Nephron (organoid): ENCODE data around the gene INTS12.

Source experiments
- H3K27ac Mint-ChIP-seq, 3 experiments: 2 replicates each; pipeline ENCODE4 v1.8.0; 2020; ENCODE audit warnings: mixed read lengths in 3 of 3, mild to moderate bottlenecking in 2 of 3, moderate library complexity in 1 of 3
- H3K27me3 Mint-ChIP-seq: 2 replicates; pipeline ENCODE4 v1.8.0; 2021; ENCODE audit warnings: low read depth, mild to moderate bottlenecking, moderate library complexity, mixed read lengths
- H3K36me3 Mint-ChIP-seq: 2 replicates; pipeline ENCODE4 v1.8.0; 2020; ENCODE audit warnings: low read depth, mixed read lengths
- H3K4me1 Mint-ChIP-seq: 2 replicates; pipeline ENCODE4 v1.8.0; 2020; ENCODE audit warnings: mixed read lengths
- H3K4me3 Mint-ChIP-seq, 3 experiments: 2 replicates each; pipeline ENCODE4 v1.8.0; 2020; ENCODE audit warnings: mild to moderate bottlenecking in 3 of 3, mixed read lengths in 3 of 3, moderate library complexity in 2 of 3
- H3K9me3 Mint-ChIP-seq: 2 replicates; pipeline ENCODE4 v1.8.0; 2020; ENCODE audit warnings: mixed read lengths
- TF ChIP-seq, protein P1 (sequence below), 3 experiments: fragments of 200-600 bp; sonication (generic); IDR thresholded peaks; one replicate each; pipeline ENCODE4 v1.5.0; 2021; ENCODE audit warnings: antibody characterized with exemption in 3 of 3; ENCODE audit not compliant: unreplicated experiment in 3 of 3

INTS12 gene

DNA sequence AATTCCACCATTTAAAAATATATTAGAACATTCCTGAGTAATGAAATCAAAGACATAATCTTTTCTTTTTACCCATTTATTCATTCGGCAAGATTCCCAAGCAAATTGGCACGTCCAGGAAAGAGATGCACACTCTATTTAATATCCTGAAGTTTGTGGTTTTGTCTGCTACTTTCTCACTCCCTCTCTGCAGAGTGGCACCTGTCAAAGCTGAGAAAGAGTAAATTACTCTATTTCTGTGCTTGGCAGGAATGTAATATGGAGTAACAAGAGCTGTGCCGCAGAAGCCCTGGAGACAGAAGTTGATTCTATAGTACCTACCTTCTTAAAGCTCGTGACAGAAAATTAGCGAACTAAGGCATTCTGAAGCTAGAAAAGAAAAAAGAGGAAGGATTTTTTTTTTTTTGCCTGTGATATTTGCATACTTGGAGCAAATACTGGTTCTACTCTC, 5.6 kb upstream of the INTS12 start:
- TF ChIP-seq, protein P1, sequence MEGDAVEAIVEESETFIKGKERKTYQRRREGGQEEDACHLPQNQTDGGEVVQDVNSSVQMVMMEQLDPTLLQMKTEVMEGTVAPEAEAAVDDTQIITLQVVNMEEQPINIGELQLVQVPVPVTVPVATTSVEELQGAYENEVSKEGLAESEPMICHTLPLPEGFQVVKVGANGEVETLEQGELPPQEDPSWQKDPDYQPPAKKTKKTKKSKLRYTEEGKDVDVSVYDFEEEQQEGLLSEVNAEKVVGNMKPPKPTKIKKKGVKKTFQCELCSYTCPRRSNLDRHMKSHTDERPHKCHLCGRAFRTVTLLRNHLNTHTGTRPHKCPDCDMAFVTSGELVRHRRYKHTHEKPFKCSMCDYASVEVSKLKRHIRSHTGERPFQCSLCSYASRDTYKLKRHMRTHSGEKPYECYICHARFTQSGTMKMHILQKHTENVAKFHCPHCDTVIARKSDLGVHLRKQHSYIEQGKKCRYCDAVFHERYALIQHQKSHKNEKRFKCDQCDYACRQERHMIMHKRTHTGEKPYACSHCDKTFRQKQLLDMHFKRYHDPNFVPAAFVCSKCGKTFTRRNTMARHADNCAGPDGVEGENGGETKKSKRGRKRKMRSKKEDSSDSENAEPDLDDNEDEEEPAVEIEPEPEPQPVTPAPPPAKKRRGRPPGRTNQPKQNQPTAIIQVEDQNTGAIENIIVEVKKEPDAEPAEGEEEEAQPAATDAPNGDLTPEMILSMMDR (IDR thresholded peaks at IDR 0.05; ENCODE audit: unreplicated experiment in 3 of 3) = no peak
- Mint-ChIP-seq H3K27me3 (no peaks in the 10 kb centered on the region), H3K27ac (no peak overlapping the region), H3K4me1 (peaks cover 13% of the 10 kb centered on the region), H3K36me3 (peaks cover 4% of the 10 kb centered on the region), H3K4me3 (no peak overlapping the region), H3K9me3 (no peaks in the 10 kb centered on the region)

DNA sequence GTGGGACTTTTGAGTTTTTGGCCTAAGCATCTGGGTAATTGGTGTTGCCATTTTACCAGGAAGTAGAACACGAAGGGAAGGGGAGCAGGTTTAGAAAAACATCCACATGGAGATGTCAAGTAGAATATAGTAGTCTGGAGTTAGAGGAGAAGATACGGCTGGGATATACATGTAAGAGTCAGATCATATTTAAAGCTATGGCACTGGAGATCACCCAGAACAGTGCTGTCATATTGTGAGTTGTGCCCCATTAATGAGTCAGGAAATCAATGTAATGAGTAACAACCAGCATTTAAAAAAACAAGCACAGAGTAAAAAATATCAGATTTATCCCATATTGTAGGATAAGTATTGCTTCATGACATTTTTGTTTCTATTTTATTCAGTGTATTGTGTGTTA, 4.3 kb upstream of the INTS12 start:
- Mint-ChIP-seq H3K4me1 (peaks cover 19% of the 10 kb centered on the region), H3K9me3 (no peaks in the 10 kb centered on the region), H3K27ac (no peak overlapping the region), H3K4me3 (no peak overlapping the region), H3K36me3 (no peaks in the 10 kb centered on the region), H3K27me3 (no peaks in the 10 kb centered on the region)
- TF ChIP-seq, protein P1 (IDR thresholded peaks at IDR 0.05; ENCODE audit: unreplicated experiment in 3 of 3) = no peak

DNA sequence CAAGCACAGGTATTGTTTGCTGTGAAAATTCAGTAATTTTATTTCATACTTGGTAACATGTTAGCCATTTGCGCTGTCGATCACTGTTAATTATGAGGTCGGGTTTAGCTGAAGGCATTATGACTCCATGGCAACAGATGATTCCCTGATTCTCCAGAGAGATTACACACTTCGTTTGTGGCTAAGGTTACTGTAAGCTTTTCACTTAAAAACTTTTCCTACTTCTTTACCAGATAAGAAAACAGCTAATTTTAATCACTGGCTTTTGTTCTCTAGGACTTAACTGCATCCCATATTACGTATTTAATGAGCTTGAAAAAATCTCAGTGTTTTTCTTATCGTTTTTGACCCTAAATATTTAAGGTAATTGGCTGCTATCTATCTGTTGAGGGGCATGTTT, 2.2 kb upstream of the INTS12 start:
- peaks cover 5% of the 10 kb centered on the region for H3K9me3 Mint-ChIP-seq
- H3K27ac Mint-ChIP-seq = no peak overlapping the region
- H3K36me3 Mint-ChIP-seq = peaks cover 12% of the 10 kb centered on the region
- peak overlapping the region; percentile 20 to 44 (median 28) for H3K4me3 Mint-ChIP-seq
- no peaks in the 10 kb centered on the region for H3K27me3 Mint-ChIP-seq
- TF ChIP-seq, protein P1 (IDR thresholded peaks at IDR 0.05; ENCODE audit: unreplicated experiment in 3 of 3) = no peak
- peaks cover 32% of the 10 kb centered on the region for H3K4me1 Mint-ChIP-seq

DNA sequence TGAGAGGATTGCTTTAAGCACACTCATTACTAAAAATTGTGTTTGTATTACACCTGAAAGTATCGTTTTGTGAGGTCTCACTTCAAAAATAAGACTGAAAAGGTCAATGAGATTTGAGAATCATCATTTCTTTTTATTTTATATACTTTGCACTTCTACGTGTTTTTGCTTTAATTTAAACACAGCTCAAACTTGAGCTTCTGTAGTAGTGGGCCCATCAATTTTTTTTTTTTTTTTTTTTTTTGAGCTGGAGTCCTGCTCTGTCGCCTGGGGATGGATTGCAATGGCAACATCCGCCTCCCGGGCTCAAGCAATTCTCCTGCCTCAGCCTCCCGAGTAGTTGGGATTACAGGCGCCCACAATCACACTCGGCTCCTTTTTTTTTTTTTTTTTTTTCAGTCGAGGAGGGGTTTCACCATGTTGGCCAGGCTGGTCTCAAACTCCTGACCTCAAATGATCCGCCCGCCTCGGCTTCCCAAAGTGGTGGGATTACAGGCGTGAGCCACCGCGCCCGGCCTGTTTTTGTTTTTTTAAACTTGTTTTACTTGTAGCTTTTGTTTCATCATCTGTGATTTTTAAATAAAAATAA, 1.6 kb upstream of the INTS12 start:
- peaks cover 5% of the 10 kb centered on the region for H3K9me3 Mint-ChIP-seq
- H3K4me3 Mint-ChIP-seq = peak overlapping the region; percentile 99 to 100 (median 100)
- H3K4me1 Mint-ChIP-seq = peaks cover 32% of the 10 kb centered on the region
- no peaks in the 10 kb centered on the region for H3K27me3 Mint-ChIP-seq
- H3K27ac Mint-ChIP-seq = no peak overlapping the region
- TF ChIP-seq, protein P1 (IDR thresholded peaks at IDR 0.05; ENCODE audit: unreplicated experiment in 3 of 3) = no peak
- peaks cover 15% of the 10 kb centered on the region for H3K36me3 Mint-ChIP-seq

DNA sequence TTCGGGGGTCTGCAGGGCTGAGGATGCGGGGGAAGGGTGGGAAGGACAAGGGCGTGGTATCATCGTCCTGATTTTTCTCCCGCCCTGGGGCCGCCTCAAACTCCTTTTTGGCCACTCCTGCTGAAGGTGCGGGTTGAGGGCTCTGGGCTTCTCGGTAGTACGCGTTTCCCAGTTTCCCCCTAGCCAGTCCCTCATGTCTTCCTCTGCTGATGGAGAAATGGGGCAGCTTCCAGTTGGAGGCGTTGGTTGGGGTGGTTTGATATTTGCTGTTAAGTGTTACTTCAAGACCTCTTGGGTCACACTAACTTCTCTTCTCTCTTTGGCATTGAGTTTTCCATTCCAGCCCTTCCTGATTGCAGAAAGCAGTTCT, 577 bp upstream of the INTS12 start:
- Mint-ChIP-seq H3K9me3 (peaks cover 5% of the 10 kb centered on the region), H3K36me3 (peaks cover 15% of the 10 kb centered on the region), H3K27ac (peak overlapping the region; percentile 85 to 99 (median 97)), H3K27me3 (no peaks in the 10 kb centered on the region), H3K4me3 (peak overlapping the region; percentile 99 to 100 (median 100)), H3K4me1 (peaks cover 28% of the 10 kb centered on the region)
- TF ChIP-seq, protein P1 (IDR thresholded peaks at IDR 0.05; ENCODE audit: unreplicated experiment in 3 of 3) = no peak

DNA sequence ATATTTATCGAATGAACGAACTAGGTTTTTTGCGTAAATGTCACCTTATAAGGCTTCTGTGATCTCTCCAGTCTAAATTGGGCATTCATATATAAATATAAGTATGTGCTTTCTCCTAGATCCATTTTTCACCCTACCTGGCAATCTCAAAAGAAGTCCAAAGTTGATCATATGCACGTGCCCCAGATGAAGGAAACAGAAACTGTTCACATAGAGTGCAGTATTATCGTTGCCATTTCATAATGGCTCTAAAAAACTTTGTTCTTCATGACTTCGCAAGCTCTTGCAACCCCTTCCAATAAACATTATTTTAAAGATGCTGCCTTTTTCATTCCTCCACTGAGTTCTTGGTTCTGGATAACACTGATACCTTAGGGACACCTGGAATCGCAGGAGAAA, 708 bp downstream of the INTS12 start:
- TF ChIP-seq, protein P1 (IDR thresholded peaks at IDR 0.05; ENCODE audit: unreplicated experiment in 3 of 3) = no peak
- Mint-ChIP-seq H3K27me3 (no peaks in the 10 kb centered on the region), H3K4me1 (peaks cover 26% of the 10 kb centered on the region), H3K4me3 (peak overlapping the region; percentile 99 to 100 (median 100)), H3K9me3 (peaks cover 5% of the 10 kb centered on the region), H3K27ac (peak overlapping the region; percentile 97 to 99 (median 97)), H3K36me3 (peaks cover 15% of the 10 kb centered on the region)
